Spinal cord (tissue), 4 donors: ENCODE measurements around the gene ANAPC13. TPM values are rescaled to one million over a fixed set of nuclear protein-coding genes. Genes with fewer than 3 reads are reported as not detected.

Experiments used
- polyA plus RNA-seq, 2 donors: library from polyadenylated mRNA; unstranded; fragments of 120-200 nt; gene quantifications; one replicate each; pipeline ENCODE4 v1.2.1, GENCODE V29; 2013; ENCODE audit not compliant: insufficient read length in 2 of 2
- total RNA-seq, 2 donors: library from RNA; depleted of rRNA in 1 of 2; stranded (reverse); fragments of 120-200 nt in 1 of 2; fragments of >200 nt in 1 of 2; gene quantifications; one replicate each; pipeline versions ENCODE4 v1.2.3 to v1.2.4, GENCODE V29; 2013 to 2014

Gene ANAPC13
- total and polyA plus RNA-seq, 4 donors = 99.0 to 143 (median 106) TPM

Other genes with a start within 250 kb of the ANAPC13 start
- 10 to 100 TPM; 87.9 to 92.2 TPM for gene RYK, start 235.1 kb downstream of the ANAPC13 start, total RNA-seq
- gene RYK, start 235.1 kb downstream of the ANAPC13 start, polyA plus RNA-seq = 10 to 100 TPM; 39.6 to 44.6 TPM
- 10 to 100 TPM; 54.7 to 82.9 TPM for gene AMOTL2, start 111.5 kb downstream of the ANAPC13 start, total RNA-seq
- 10 to 100 TPM; 64.7 to 82.0 TPM for gene AMOTL2, start 111.5 kb downstream of the ANAPC13 start, polyA plus RNA-seq
- 10 to 100 TPM; 26.3 to 27.3 TPM for gene CEP63, start 72 bp upstream of the ANAPC13 start, total RNA-seq
- 10 to 100 TPM; 29.9 to 35.2 TPM for gene CEP63, start 72 bp upstream of the ANAPC13 start, polyA plus RNA-seq
- 1 to 10 TPM; 1.5 to 2.5 TPM for gene KY, start 165.0 kb upstream of the ANAPC13 start, total RNA-seq
- 1 to 10 TPM; 2.5 to 4.2 TPM for gene KY, start 165.0 kb upstream of the ANAPC13 start, polyA plus RNA-seq